Sigmoid colon (tissue), 4 donors: ENCODE data around the gene PILRA.

Experiments
- CTCF ChIP-seq, 4 experiments: fragments of 450-650 bp in 3 of 4; fragments of 200-600 bp in 1 of 4; IDR thresholded peaks; one replicate each; pipeline ENCODE4 v1.5.1; 2016 to 2019; ENCODE audit warnings: antibody characterized with exemption in 4 of 4, mild to moderate bottlenecking in 3 of 4, moderate library complexity in 2 of 4
- POLR2A ChIP-seq, 2 donors: fragments of 450-650 bp; IDR thresholded peaks; one replicate each; pipeline ENCODE4 v1.6.1; 2016; ENCODE audit warnings: antibody characterized with exemption in 2 of 2, mild to moderate bottlenecking in 2 of 2, moderate library complexity in 2 of 2
- POLR2AphosphoS5 ChIP-seq, 4 donors: sonication (generic); formaldehyde crosslinking; IDR thresholded peaks; one replicate each; pipeline ENCODE4 v1.6.1; 2017; ENCODE audit warnings: antibody characterized with exemption in 4 of 4

- TF ChIP-seq POLR2AphosphoS5 (IDR thresholded peaks at IDR 0.05) (no peak), CTCF (IDR thresholded peaks at IDR 0.05) (no peak), POLR2A (IDR thresholded peaks at IDR 0.05) (no peak)
Measured at GRCh38 chr7:100367676-100368613, 5.3 kb upstream of the PILRA start.
